ENCODE results near the gene NACC2. TPM values are rescaled to one million over a fixed set of nuclear protein-coding genes. Genes with fewer than 3 reads are reported as not detected.

NACC2 gene
- total RNA-seq, 2 experiments from 2014 or later = 6.0 to 6.2 TPM

GRCh38 chr9:136081826-136082495 is 13.1 kb downstream of the NACC2 start:
- Mint-ChIP-seq H3K27me3 (no peaks in the 10 kb centered on the region), H3K9me3 (no peaks in the 10 kb centered on the region), H3K36me3 (ENCODE audit: low read depth) (no peaks in the 10 kb centered on the region), H3K27ac (no peak overlapping the region), H3K4me3 (no peak overlapping the region), H3K4me1 (ENCODE audit: low read depth) (peaks cover 7% of the 10 kb centered on the region)
- intact Hi-C loops (cut with micrococcal nuclease) = no loop called here
- CTCF ChIA-PET = no interaction called here
- ATAC-seq (no peak), DNase-seq (no peak)
- POLR2A ChIA-PET = interaction anchor here (0.6 kb wide), 1 partner anchor 588 kb away, joined by 4 read pairs; no protein-coding TSS in a partner anchor
- TF ChIP-seq CTCF (IDR thresholded peaks at IDR 0.05) = no peak

- Mint-ChIP-seq H3K27me3 (no peaks in the 10 kb centered on the region), H3K9me3 (no peaks in the 10 kb centered on the region), H3K36me3 (ENCODE audit: low read depth) (no peaks in the 10 kb centered on the region), H3K4me3 (no peak overlapping the region), H3K4me1 (ENCODE audit: low read depth) (peaks cover 9% of the 10 kb centered on the region), H3K27ac (no peak overlapping the region)
- ChIA-PET POLR2A (no interaction called here), CTCF (no interaction called here)
- intact Hi-C loops (cut with micrococcal nuclease) = no loop called here
- DNase-seq (no peak), ATAC-seq (no peak)
- TF ChIP-seq CTCF (IDR thresholded peaks at IDR 0.05) = no peak
Observed at GRCh38 chr9:136081113-136081825, 13.8 kb downstream of the NACC2 start.

GRCh38 chr9:136080716-136081112 is 14.4 kb downstream of the NACC2 start:
- intact Hi-C loops (cut with micrococcal nuclease) = no loop called here
- DNase-seq = no peak
- POLR2A ChIA-PET = no interaction called here

GRCh38 chr9:136079916-136080246 is 15.2 kb downstream of the NACC2 start:
- no peak for ATAC-seq
- Mint-ChIP-seq H3K27ac (no peak overlapping the region), H3K36me3 (ENCODE audit: low read depth) (no peaks in the 10 kb centered on the region), H3K27me3 (no peaks in the 10 kb centered on the region), H3K4me3 (no peak overlapping the region), H3K9me3 (no peaks in the 10 kb centered on the region), H3K4me1 (ENCODE audit: low read depth) (peaks cover 19% of the 10 kb centered on the region)
- TF ChIP-seq CTCF (IDR thresholded peaks at IDR 0.05) = no peak
- no peak for DNase-seq
- ChIA-PET CTCF (no interaction called here), POLR2A (no interaction called here)
- intact Hi-C loops (cut with micrococcal nuclease) = no loop called here

More at GRCh38 chr9:136080716-136081112, 14.4 kb downstream of the NACC2 start:
- Mint-ChIP-seq H3K4me1 (ENCODE audit: low read depth) (peaks cover 15% of the 10 kb centered on the region), H3K27me3 (no peaks in the 10 kb centered on the region), H3K4me3 (no peak overlapping the region), H3K36me3 (ENCODE audit: low read depth) (no peaks in the 10 kb centered on the region), H3K27ac (no peak overlapping the region), H3K9me3 (no peaks in the 10 kb centered on the region)
- ATAC-seq = no peak
- CTCF ChIA-PET = no interaction called here
- no peak for TF ChIP-seq CTCF (IDR thresholded peaks at IDR 0.05)

- no peak overlapping the region for H3K27ac Mint-ChIP-seq
- POLR2A ChIA-PET = interaction anchor here (1.0 kb wide), 1 partner anchor 39 kb away, joined by 3 read pairs; no protein-coding TSS in a partner anchor
- H3K27me3 Mint-ChIP-seq = no peaks in the 10 kb centered on the region
- TF ChIP-seq CTCF (IDR thresholded peaks at IDR 0.05) = no peak
- ATAC-seq (no peak), DNase-seq (no peak)
- no peaks in the 10 kb centered on the region for H3K9me3 Mint-ChIP-seq
- no peaks in the 10 kb centered on the region for H3K36me3 Mint-ChIP-seq (ENCODE audit: low read depth)
- peaks cover 14% of the 10 kb centered on the region for H3K4me1 Mint-ChIP-seq (ENCODE audit: low read depth)
- no peak overlapping the region for H3K4me3 Mint-ChIP-seq
- CTCF ChIA-PET = interaction anchor here (1.3 kb wide), 1 partner anchor 43 kb away, joined by 4 read pairs; no protein-coding TSS in a partner anchor
- intact Hi-C loops (cut with micrococcal nuclease) = no loop called here
Observed at GRCh38 chr9:136079211-136079915, 15.7 kb downstream of the NACC2 start.

All from activated CD8-positive, alpha-beta T cell treated with anti-CD3 and anti-CD28 coated beads for 36 hours (primary cell).